Heart right ventricle (tissue), 16 donors: ENCODE measurements around the gene BRME1. TPM values are rescaled to one million over a fixed set of nuclear protein-coding genes. Genes with fewer than 3 reads are reported as not detected.
A peak's percentile ranks its signal among the peaks of the same experiment; 100 is the strongest.

Source experiments
- ATAC-seq, 8 donors: fragments of 200-7000 bp; cut with Tn5 transposase; one replicate each; pipeline ENCODE4 v1.9.1; 2020; ENCODE audit warnings: mild to moderate bottlenecking in 8 of 8, moderate library complexity in 8 of 8, moderate number of reproducible peaks in 1 of 8
- DNase-seq, 2 donors: peaks; one replicate each; pipeline ENCODE4 v3.0.0-alpha.2; 2020
- H3K27ac ChIP-seq, 10 donors: fragments of 200-600 bp; sonication (generic) in 2 of 10; one replicate each; pipeline versions ENCODE4 v1.5.0 to v1.8.0; 2020 to 2022; ENCODE audit warnings: mild to moderate bottlenecking in 3 of 10
- H3K27me3 ChIP-seq, 7 donors: fragments of 200-600 bp; one replicate each; pipeline ENCODE4 v1.8.0; 2021 to 2022; ENCODE audit warnings: mild to moderate bottlenecking in 2 of 7
- H3K36me3 ChIP-seq, 9 donors: fragments of 200-600 bp; sonication (generic) in 1 of 9; one replicate each; pipeline versions ENCODE4 v1.5.0 to v1.8.0; 2020 to 2022; ENCODE audit warnings: mild to moderate bottlenecking in 2 of 9
- H3K4me1 ChIP-seq, 9 donors: fragments of 200-600 bp; sonication (generic) in 1 of 9; one replicate each; pipeline versions ENCODE4 v1.5.0 to v1.8.0; 2020 to 2022; ENCODE audit warnings: mild to moderate bottlenecking in 4 of 9
- H3K4me3 ChIP-seq, 10 donors: fragments of 200-600 bp; sonication (generic) in 2 of 10; one replicate each; pipeline versions ENCODE4 v1.5.0 to v1.8.0; 2020 to 2022; ENCODE audit warnings: mild to moderate bottlenecking in 7 of 10, moderate library complexity in 2 of 10
- H3K9me3 ChIP-seq, 11 donors: fragments of 200-600 bp in 10 of 11; sonication (generic) in 2 of 11; one replicate each; pipeline versions ENCODE4 v1.5.0 to v1.8.0; 2013 to 2022; ENCODE audit warnings: mild to moderate bottlenecking in 2 of 11, control low read depth in 1 of 11, moderate library complexity in 1 of 11
- WGBS, 2 donors: extraction: QIAGEN DNeasy Blood & Tissue Kit; methylation state at CpG; one replicate each; pipeline ENCODE4 v1.1.7; 2013; ENCODE audit warnings: inconsistent platforms in 1 of 2; 5-methylcytosine and 5-hydroxymethylcytosine counted together
- intact Hi-C, 10 donors: fragments of 100-400 bp; cut with DNase I; formaldehyde crosslinking; loops; one replicate each; pipeline versions ENCODE4 v1.11.1 to v1.14.2; 2022
- polyA plus RNA-seq, 2 donors: library from polyadenylated mRNA; stranded (reverse); fragments of 200-250 nt; gene quantifications; one replicate each; pipeline ENCODE4 v1.2.3, GENCODE V29; 2013
- total RNA-seq, 10 donors: library from RNA; stranded (reverse); fragmentation: NEBNext Ultra II Directional in 3 of 10; extraction: Animal tissue kit (Norgen Biotek cat#: 25700) in 3 of 10; gene quantifications; one replicate each; pipeline versions ENCODE4 v1.2.1 to v1.2.4, GENCODE V29; 2021 to 2023
- TF ChIP-seq, protein P1 (sequence below), 9 donors: fragments of 200-600 bp; sonication (generic) in 2 of 9; IDR thresholded peaks; one replicate each; pipeline versions ENCODE4 v1.5.0 to v1.8.0; 2021 to 2022; ENCODE audit warnings: antibody characterized with exemption in 9 of 9, mild to moderate bottlenecking in 5 of 9, moderate library complexity in 1 of 9
- donor health status: Arrhythmogenic right ventricular cardiomyopathy.
- donor health status: ischemic (EF 13 %, LVEDD 7.1; RV severe dilation, severe dysfunction).
- donor health status: healthy with polysubstance abuse.
- donor health status: DM: no; HTN: yes; CAD: no.
- donor health status: DM: no; HTN: no; CAD: no.
- donor health status: ischemic (EF 25% LVEDD 6.9; RV normal size, moderate dysfunction).
- donor health status: ischemic (EF 25% LVEDD 5.7; RV mildly dilated, moderate dysfunction).
- donor health status: healthy.
- donor health status: DM: yes; HTN: yes; CAD: no.
- donor health status: Ischemic cardiomyopathy.
- donor health status: ischemic (EF 35%, LVEDD 5.7; RV mildly dilated, moderate dysfunction).
- donor health status: nonischemic (EF 11% LVEDD 7.7; RV severe dilation, severe dysfunction).
- donor health status: DM: yes; HTN: yes; CAD: no.
- donor health status: PGD.
- donor health status: ischemic (EF 29% LVEDD 5.4; RV normal size, mild dysfunction).
- donor health status: nonischemic (EF 23%, LVEDD 6.1; RV moderate dilation, normal function).

BRME1 gene
- total and polyA plus RNA-seq, 12 donors = 0.19 to 2.0 (median 0.63) TPM; not detected in 2

GRCh38 chr19:13880059-13881043 lies 25.6 kb downstream of the BRME1 start:
- Histone ChIP-seq H3K4me3 (peak overlapping the region in 7 of 10 donors; percentile 22 to 37 (median 29)), H3K9me3 (no peaks in the 10 kb centered on the region), H3K36me3 (no peaks in the 10 kb centered on the region), H3K27me3 (no peaks in the 10 kb centered on the region), H3K27ac (peak overlapping the region in 9 of 10 donors; percentile 5 to 87 (median 70)), H3K4me1 (peaks cover 0 to 36% (median 28%) of the 10 kb centered on the region in 9 donors)
- TF ChIP-seq, protein P1, sequence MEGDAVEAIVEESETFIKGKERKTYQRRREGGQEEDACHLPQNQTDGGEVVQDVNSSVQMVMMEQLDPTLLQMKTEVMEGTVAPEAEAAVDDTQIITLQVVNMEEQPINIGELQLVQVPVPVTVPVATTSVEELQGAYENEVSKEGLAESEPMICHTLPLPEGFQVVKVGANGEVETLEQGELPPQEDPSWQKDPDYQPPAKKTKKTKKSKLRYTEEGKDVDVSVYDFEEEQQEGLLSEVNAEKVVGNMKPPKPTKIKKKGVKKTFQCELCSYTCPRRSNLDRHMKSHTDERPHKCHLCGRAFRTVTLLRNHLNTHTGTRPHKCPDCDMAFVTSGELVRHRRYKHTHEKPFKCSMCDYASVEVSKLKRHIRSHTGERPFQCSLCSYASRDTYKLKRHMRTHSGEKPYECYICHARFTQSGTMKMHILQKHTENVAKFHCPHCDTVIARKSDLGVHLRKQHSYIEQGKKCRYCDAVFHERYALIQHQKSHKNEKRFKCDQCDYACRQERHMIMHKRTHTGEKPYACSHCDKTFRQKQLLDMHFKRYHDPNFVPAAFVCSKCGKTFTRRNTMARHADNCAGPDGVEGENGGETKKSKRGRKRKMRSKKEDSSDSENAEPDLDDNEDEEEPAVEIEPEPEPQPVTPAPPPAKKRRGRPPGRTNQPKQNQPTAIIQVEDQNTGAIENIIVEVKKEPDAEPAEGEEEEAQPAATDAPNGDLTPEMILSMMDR (IDR thresholded peaks at IDR 0.05) = peak in 8 of 9 donors; percentile 99 to 100 (median 99)
- ATAC-seq = peak; percentile 95 to 97 (median 97)
- intact Hi-C loops = loop anchor here (1.0 to 10.0 kb wide), 19 partner anchors 72 to 467 kb away; partner anchors contain the start of genes DCAF15 (in 3 of the 10), MISP3 (in 3 of the 10), ASF1B (in 2 of the 10) and IL27RA (in 2 of the 10)
- peak; percentile 97 to 99 for DNase-seq
- 7 to 8% methylated on average over 34 of the region's 34 CpGs for WGBS, 2 donors

GRCh38 chr19:13877303-13877702 lies 28.6 kb downstream of the BRME1 start:
- 90 to 92% methylated on average over 27 of the region's 27 CpGs for WGBS, 2 donors
- ATAC-seq (no peak), DNase-seq (no peak)
- Histone ChIP-seq H3K27me3 (peaks cover 0 to 18% (median 0%) of the 10 kb centered on the region in 7 donors), H3K4me3 (no peak overlapping the region), H3K27ac (no peak overlapping the region), H3K4me1 (peaks cover 0 to 37% (median 26%) of the 10 kb centered on the region in 9 donors), H3K36me3 (no peaks in the 10 kb centered on the region), H3K9me3 (no peaks in the 10 kb centered on the region)
- intact Hi-C loops = loop anchor here in 2 of 10 donors (5.0 to 10.0 kb wide), 2 partner anchors 195 to 273 kb away; partner anchors contain the start of gene MISP3 (in 1 of the 2)
- TF ChIP-seq, protein P1 (IDR thresholded peaks at IDR 0.05) = no peak

GRCh38 chr19:13876834-13877233 lies 29.1 kb downstream of the BRME1 start, which contains the start of gene NANOS3:
NANOS3 (plus strand) TSS chr19:13877134; CDS start chr19:13877249, 115 bp downstream.
- intact Hi-C loops = loop anchor here in 2 of 10 donors (5.0 to 10.0 kb wide), 2 partner anchors 195 to 272 kb away; partner anchors contain the start of gene MISP3 (in 1 of the 2)
- H3K4me1 ChIP-seq = peaks cover 0 to 32% (median 21%) of the 10 kb centered on the region in 9 donors
- WGBS, 2 donors = 56 to 70% methylated on average over 5 of the region's 5 CpGs
- no peak within 1 kb of the TSS for H3K4me3 ChIP-seq
- ATAC-seq (no peak), DNase-seq (no peak)
- no peaks in the 10 kb centered on the region for H3K36me3 ChIP-seq
- H3K9me3 ChIP-seq = no peaks in the 10 kb centered on the region
- peaks cover 0 to 20% (median 0%) of the 10 kb centered on the region in 7 donors for H3K27me3 ChIP-seq
- no peak within 1 kb of the TSS for H3K27ac ChIP-seq
- TF ChIP-seq, protein P1 (IDR thresholded peaks at IDR 0.05) = no peak

DNA sequence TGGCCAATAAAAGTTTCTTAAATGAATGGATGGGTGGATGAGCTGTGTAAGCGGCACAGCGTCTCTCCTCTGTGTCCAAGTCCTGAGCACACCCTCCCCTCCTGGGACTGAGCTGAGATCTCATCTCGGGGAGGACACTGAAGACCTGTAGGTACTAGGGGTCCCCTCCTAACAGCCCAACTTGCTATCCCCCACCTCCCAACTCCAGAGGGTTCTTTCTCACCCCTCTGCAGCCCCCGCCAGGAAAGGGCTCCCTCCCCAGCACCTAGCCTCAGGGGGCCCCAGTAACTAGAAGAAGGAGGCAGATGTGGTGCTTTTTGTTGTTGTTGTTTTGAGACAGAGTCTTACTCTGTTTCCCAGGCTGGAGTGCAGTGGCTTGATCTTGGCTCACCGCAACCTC lies 30.1 kb downstream of the BRME1 start:
- H3K4me1 ChIP-seq = peaks cover 0 to 23% (median 11%) of the 10 kb centered on the region in 9 donors
- ATAC-seq (no peak), DNase-seq (no peak)
- peaks cover 0 to 20% (median 0%) of the 10 kb centered on the region in 7 donors for H3K27me3 ChIP-seq
- no peak overlapping the region for H3K4me3 ChIP-seq
- H3K27ac ChIP-seq = no peak overlapping the region
- no peaks in the 10 kb centered on the region for H3K9me3 ChIP-seq
- H3K36me3 ChIP-seq = no peaks in the 10 kb centered on the region
- intact Hi-C loops = loop anchor here in 2 of 10 donors (5.0 to 10.0 kb wide), 2 partner anchors 196 to 271 kb away; partner anchors contain the start of gene MISP3 (in 1 of the 2)
- 95 to 96% methylated on average over 5 of the region's 5 CpGs for WGBS, 2 donors
- TF ChIP-seq, protein P1 (IDR thresholded peaks at IDR 0.05) = no peak
